CD14-positive monocyte (primary cell): ENCODE results near the gene CAMKK1. TPM values are rescaled to one million over a fixed set of nuclear protein-coding genes. Genes with fewer than 3 reads are reported as not detected.

ENCODE experiments used
- DNase-seq, 3 donors: peaks; one replicate each; pipeline ENCODE4 v3.0.0-alpha.2; 2011 to 2022
- H2AFZ ChIP-seq: 2 replicates; pipeline ENCODE4 v1.6.0; 2012; ENCODE audit warnings: mild to moderate bottlenecking, low read depth, low read length, inconsistent platforms; ENCODE audit not compliant: insufficient read depth, poor library complexity, severe bottlenecking
- H3K27ac ChIP-seq, 2 donors: 1 replicate in 1 of 2; 2 replicates in 1 of 2; pipeline ENCODE4 v1.5.1; 2012 to 2013; ENCODE audit warnings: low read length in 2 of 2, control low read depth in 1 of 2, inconsistent platforms in 1 of 2, low read depth in 1 of 2, mild to moderate bottlenecking in 1 of 2
- H3K27me3 ChIP-seq, 2 donors: one replicate each; pipeline versions ENCODE4 v1.6.0 to v1.6.1; 2011 to 2013; ENCODE audit warnings: low read length in 2 of 2; ENCODE audit not compliant: control insufficient read depth in 2 of 2, insufficient read depth in 2 of 2
- H3K36me3 ChIP-seq, 2 donors: replicated peaks in 1 of 2; 1 replicate in 1 of 2; 2 replicates in 1 of 2; pipeline versions ENCODE4 v1.5.1 to v1.6.1; 2012 to 2013; ENCODE audit warnings: low read length in 2 of 2, control low read depth in 1 of 2, inconsistent platforms in 1 of 2, mild to moderate bottlenecking in 1 of 2; ENCODE audit not compliant: insufficient read depth in 2 of 2, control insufficient read depth in 1 of 2
- H3K4me1 ChIP-seq, 2 donors: 1 replicate in 1 of 2; 2 replicates in 1 of 2; pipeline versions ENCODE4 v1.5.1 to v1.6.1; 2012 to 2013; ENCODE audit warnings: low read length in 2 of 2, control low read depth in 1 of 2, inconsistent platforms in 1 of 2, mild to moderate bottlenecking in 1 of 2, moderate library complexity in 1 of 2; ENCODE audit not compliant: insufficient read depth in 2 of 2, control insufficient read depth in 1 of 2
- H3K4me2 ChIP-seq: replicated peaks from 2 replicates; pipeline ENCODE3; 2012; ENCODE audit warnings: low read length, moderate library complexity, mild to moderate bottlenecking; ENCODE audit not compliant: poor library complexity, severe bottlenecking; ENCODE audit errors: extremely low read depth
- H3K4me3 ChIP-seq, 3 experiments: fragments of 200-600 bp in 1 of 3; sonication (generic) in 1 of 3; replicated peaks in 1 of 3; 1 replicate in 2 of 3; 2 replicates in 1 of 3; pipeline ENCODE4 v1.5.1; 2011 to 2013; ENCODE audit warnings: low read length in 3 of 3, mild to moderate bottlenecking in 3 of 3, control low read depth in 2 of 3, low read depth in 2 of 3, inconsistent platforms in 1 of 3, moderate library complexity in 1 of 3
- H3K79me2 ChIP-seq: 2 replicates; pipeline ENCODE4 v1.6.0; 2012; ENCODE audit warnings: mild to moderate bottlenecking, control low read depth, inconsistent platforms, low read length, moderate library complexity; ENCODE audit not compliant: insufficient read depth
- H3K9ac ChIP-seq: 2 replicates; pipeline ENCODE4 v1.6.0; 2017; ENCODE audit warnings: low read length, mild to moderate bottlenecking; ENCODE audit not compliant: insufficient read depth, poor library complexity, severe bottlenecking
- H3K9me3 ChIP-seq, 2 donors: replicated peaks in 1 of 2; 1 replicate in 1 of 2; 2 replicates in 1 of 2; pipeline versions ENCODE4 v1.5.1 to v1.6.1; 2012 to 2013; ENCODE audit warnings: low read length in 2 of 2, control low read depth in 1 of 2; ENCODE audit not compliant: control insufficient read depth in 1 of 2, insufficient read depth in 1 of 2
- H4K20me1 ChIP-seq: 2 replicates; pipeline ENCODE4 v1.6.0; 2012; ENCODE audit warnings: mild to moderate bottlenecking, low read length, control low read depth, moderate library complexity; ENCODE audit not compliant: insufficient read depth
- H3K27ac Mint-ChIP-seq, 7 donors: one replicate each; pipeline ENCODE4 v1.8.0; 2020; ENCODE audit warnings: mild to moderate bottlenecking in 7 of 7, mixed read lengths in 7 of 7, moderate library complexity in 6 of 7, inconsistent platforms in 2 of 7
- H3K27me3 Mint-ChIP-seq, 3 donors: one replicate each; pipeline ENCODE4 v1.8.0; 2021 to 2022; ENCODE audit warnings: low read depth in 3 of 3, mild to moderate bottlenecking in 3 of 3, mixed read lengths in 3 of 3, moderate library complexity in 3 of 3, inconsistent platforms in 1 of 3
- H3K36me3 Mint-ChIP-seq, 2 donors: one replicate each; pipeline ENCODE4 v1.8.0; 2020; ENCODE audit warnings: mixed read lengths in 2 of 2, inconsistent platforms in 1 of 2, mild to moderate bottlenecking in 1 of 2
- H3K4me1 Mint-ChIP-seq: one replicate; pipeline ENCODE4 v1.8.0; 2020; ENCODE audit warnings: mild to moderate bottlenecking, mixed read lengths
- H3K4me3 Mint-ChIP-seq, 2 donors: one replicate each; pipeline ENCODE4 v1.8.0; 2020; ENCODE audit warnings: mild to moderate bottlenecking in 2 of 2, mixed read lengths in 2 of 2, moderate library complexity in 1 of 2
- H3K9me3 Mint-ChIP-seq, 7 donors: one replicate each; pipeline ENCODE4 v1.8.0; 2020 to 2022; ENCODE audit warnings: mixed read lengths in 7 of 7, mild to moderate bottlenecking in 6 of 7, moderate library complexity in 6 of 7, inconsistent platforms in 2 of 7
- CTCF ChIP-seq: fragments of 200-600 bp; IDR thresholded peaks from one replicate; pipeline ENCODE4 v1.8.0; 2022; ENCODE audit warnings: antibody characterized with exemption, mild to moderate bottlenecking
- WGBS: methylation state at CpG from one replicate; pipeline ENCODE4 v1.1.5; 2013; ENCODE audit warnings: missing lambda C conversion rate; ENCODE audit not compliant: insufficient coverage; 5-methylcytosine and 5-hydroxymethylcytosine counted together
- intact Hi-C, 2 donors: fragments of 100-400 bp; cut with micrococcal nuclease; formaldehyde crosslinking; loops; one replicate each; pipeline versions ENCODE4 v1.15.0 to v1.15.1; 2023
- polyA plus RNA-seq, 3 donors: library from polyadenylated mRNA; depleted of rRNA in 1 of 3; unstranded in 2 of 3; stranded (reverse) in 1 of 3; fragments of 300-500 nt in 2 of 3; fragments of >200 nt in 1 of 3; fragmentation: Illumina TruSeq in 2 of 3; gene quantifications; 1 replicate in 2 of 3; 2 replicates in 1 of 3; pipeline ENCODE4 v1.2.3, GENCODE V29; 2012 to 2021

The CAMKK1 gene
- polyA plus RNA-seq, 3 donors, result 0.74 to 24.1 (median 1.5) TPM

GRCh38 chr17:3907483-3908216, 14.8 kb upstream of the CAMKK1 start:
- Histone ChIP-seq H3K9ac (no peak overlapping the region), H3K4me2 (no peak overlapping the region), H3K4me3 (no peak overlapping the region), H3K9me3 (no peaks in the 10 kb centered on the region), H3K27ac (peak overlapping the region in 1 of 2 donors; percentile 31), H3K4me1 (peaks cover 19 to 20% of the 10 kb centered on the region in 2 donors), H4K20me1 (peaks cover 99% of the 10 kb centered on the region), H3K27me3 (no peaks in the 10 kb centered on the region), H2AFZ (no peak overlapping the region), H3K79me2 (peaks cover 68% of the 10 kb centered on the region), H3K36me3 (peaks cover 22 to 36% of the 10 kb centered on the region in 2 donors)
- no peak overlapping the region for H3K4me3 Mint-ChIP-seq
- intact Hi-C loops, result loop anchor here in 1 of 2 donors (5.0 kb wide), 1 partner anchor 45 kb away; no protein-coding TSS in a partner anchor
- H3K27ac Mint-ChIP-seq, result peak overlapping the region in 4 of 7 donors; percentile 2 to 79 (median 40)
- no peak for TF ChIP-seq CTCF
- H3K4me1 Mint-ChIP-seq, result peaks cover 30% of the 10 kb centered on the region
- H3K36me3 Mint-ChIP-seq, result peaks cover 29 to 90% of the 10 kb centered on the region in 2 donors
- H3K27me3 Mint-ChIP-seq, result peaks cover 0 to 2% (median 1%) of the 10 kb centered on the region in 3 donors
- DNase-seq, result no peak
- WGBS, result 99% methylated on average over 8 of the region's 11 CpGs
- peaks cover 0 to 4% (median 0%) of the 10 kb centered on the region in 7 donors for H3K9me3 Mint-ChIP-seq

- Histone ChIP-seq H3K4me1 (peaks cover 12 to 15% of the 10 kb centered on the region in 2 donors), H3K36me3 (peaks cover 24 to 40% of the 10 kb centered on the region in 2 donors), H2AFZ (no peak overlapping the region), H3K27me3 (no peaks in the 10 kb centered on the region), H3K79me2 (peaks cover 60% of the 10 kb centered on the region), H3K9ac (no peak overlapping the region), H3K4me2 (no peak overlapping the region), H3K9me3 (no peaks in the 10 kb centered on the region), H4K20me1 (peaks cover 92% of the 10 kb centered on the region), H3K27ac (no peak overlapping the region), H3K4me3 (no peak overlapping the region)
- Mint-ChIP-seq H3K27ac (peak overlapping the region in 1 of 7 donors; percentile 41), H3K27me3 (peaks cover 0 to 2% (median 1%) of the 10 kb centered on the region in 3 donors), H3K4me1 (peaks cover 24% of the 10 kb centered on the region), H3K9me3 (peaks cover 0 to 4% (median 0%) of the 10 kb centered on the region in 7 donors), H3K4me3 (no peak overlapping the region), H3K36me3 (peaks cover 26 to 91% of the 10 kb centered on the region in 2 donors)
- intact Hi-C loops, result loop anchor here in 1 of 2 donors (5.0 kb wide), 1 partner anchor 45 kb away; no protein-coding TSS in a partner anchor
- no peak for TF ChIP-seq CTCF
- 100% methylated on average over 2 of the region's 4 CpGs for WGBS
- no peak for DNase-seq
These were observed 14.0 kb upstream of the CAMKK1 start for GRCh38 chr17:3906881-3907280.
